Epithelial cell of esophagus (primary cell): ENCODE measurements around the gene NRP2.

Experiments used
- DNase-seq: peaks from one replicate; pipeline ENCODE4 v3.0.0; 2010; ENCODE audit warnings: low read depth
- H3K4me3 ChIP-seq: 2 replicates; pipeline ENCODE4 v1.5.1; 2011; ENCODE audit warnings: mild to moderate bottlenecking, low read length, control low read depth
- TF ChIP-seq, protein P1 (sequence below): IDR thresholded peaks from 2 replicates; pipeline ENCODE4 v1.5.1; 2011; ENCODE audit warnings: low read depth, mild to moderate bottlenecking, low read length, control low read depth, inconsistent platforms; ENCODE audit not compliant: insufficient read depth; ENCODE audit errors: missing control alignments

The NRP2 gene

DNA sequence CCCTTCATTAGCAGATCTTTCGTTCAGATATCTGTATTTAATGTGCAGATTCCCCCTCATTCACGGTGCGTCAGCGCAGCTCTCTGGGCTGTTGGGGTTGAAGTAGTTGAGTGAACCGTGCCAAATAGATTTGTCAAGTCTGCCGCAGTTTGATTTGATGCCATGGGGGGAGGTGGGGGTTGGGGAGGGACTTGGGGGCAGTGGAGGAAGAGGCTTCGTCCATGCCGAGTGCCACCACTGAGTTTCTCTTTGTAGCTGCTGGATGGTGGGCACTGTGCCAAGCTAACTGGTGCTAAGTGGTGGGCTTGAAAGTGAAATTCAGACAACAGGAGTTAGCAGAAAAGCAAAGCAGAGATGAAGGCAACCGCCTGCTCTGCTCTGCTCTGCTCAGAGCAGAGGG, 47.9 kb downstream of the NRP2 start:
- no peak overlapping the region for H3K4me3 ChIP-seq
- DNase-seq: no peak
- TF ChIP-seq, protein P1, sequence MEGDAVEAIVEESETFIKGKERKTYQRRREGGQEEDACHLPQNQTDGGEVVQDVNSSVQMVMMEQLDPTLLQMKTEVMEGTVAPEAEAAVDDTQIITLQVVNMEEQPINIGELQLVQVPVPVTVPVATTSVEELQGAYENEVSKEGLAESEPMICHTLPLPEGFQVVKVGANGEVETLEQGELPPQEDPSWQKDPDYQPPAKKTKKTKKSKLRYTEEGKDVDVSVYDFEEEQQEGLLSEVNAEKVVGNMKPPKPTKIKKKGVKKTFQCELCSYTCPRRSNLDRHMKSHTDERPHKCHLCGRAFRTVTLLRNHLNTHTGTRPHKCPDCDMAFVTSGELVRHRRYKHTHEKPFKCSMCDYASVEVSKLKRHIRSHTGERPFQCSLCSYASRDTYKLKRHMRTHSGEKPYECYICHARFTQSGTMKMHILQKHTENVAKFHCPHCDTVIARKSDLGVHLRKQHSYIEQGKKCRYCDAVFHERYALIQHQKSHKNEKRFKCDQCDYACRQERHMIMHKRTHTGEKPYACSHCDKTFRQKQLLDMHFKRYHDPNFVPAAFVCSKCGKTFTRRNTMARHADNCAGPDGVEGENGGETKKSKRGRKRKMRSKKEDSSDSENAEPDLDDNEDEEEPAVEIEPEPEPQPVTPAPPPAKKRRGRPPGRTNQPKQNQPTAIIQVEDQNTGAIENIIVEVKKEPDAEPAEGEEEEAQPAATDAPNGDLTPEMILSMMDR: no peak

DNA sequence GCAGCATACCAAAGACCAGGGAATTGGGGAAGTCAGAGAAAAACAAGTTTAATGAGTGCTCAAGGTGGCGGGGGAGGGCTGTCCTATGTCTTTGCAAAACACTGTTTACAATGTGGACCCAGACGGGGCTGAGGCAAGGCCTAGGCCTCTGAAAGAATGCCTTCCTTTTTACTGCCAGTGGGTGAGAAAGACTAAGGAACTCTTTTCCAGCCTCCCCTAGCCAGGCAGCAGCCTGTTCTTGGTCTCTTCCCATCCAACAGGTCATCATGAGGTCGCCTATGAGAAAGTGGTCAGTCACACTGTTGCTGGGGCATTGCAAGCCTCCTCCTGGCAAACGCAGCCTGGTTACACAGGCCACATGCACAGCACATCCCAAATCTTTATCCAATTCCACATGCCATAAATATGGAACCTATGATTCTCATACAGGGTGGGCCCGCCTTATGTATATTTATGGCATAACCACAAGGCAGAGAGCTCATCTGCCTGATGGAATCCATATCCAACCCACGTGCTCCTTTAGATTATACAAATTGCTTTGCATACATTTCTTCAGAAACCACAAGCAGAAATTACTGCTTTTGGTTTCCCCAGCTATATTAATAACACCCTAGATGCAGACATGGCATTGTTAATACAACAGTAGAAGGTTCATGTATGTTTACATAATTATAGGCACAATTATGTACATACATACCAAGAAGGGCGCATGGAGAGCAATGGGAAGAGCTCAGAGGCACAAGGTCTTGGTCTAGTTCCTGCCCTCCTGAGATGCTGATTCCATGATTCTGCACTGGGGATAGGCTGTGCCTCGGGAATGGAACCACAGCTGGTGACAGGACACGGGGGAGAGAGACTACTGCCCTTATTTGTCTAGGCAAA, 48.6 kb downstream of the NRP2 start:
- TF ChIP-seq, protein P1: no peak
- H3K4me3 ChIP-seq: no peak overlapping the region
- no peak for DNase-seq

DNA sequence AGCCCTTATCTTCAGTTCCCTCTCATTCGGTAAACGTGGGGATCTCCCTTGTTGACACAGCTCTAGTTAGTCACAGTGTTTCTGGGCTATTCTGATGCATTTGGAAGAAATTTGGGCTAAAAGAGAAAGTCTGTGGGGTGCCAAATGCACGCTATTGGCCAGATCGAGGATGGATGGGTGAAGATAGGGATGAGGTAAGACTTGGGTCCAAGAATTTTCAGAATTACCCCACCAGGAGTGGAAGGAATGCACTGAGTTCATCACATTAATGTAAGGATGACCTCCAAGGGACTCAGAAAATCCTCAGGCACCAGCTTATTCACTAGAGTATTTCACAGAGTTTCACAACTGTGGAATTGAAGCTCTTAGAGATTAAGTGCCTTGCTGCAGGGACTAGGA, 49.3 kb downstream of the NRP2 start:
- H3K4me3 ChIP-seq: no peak overlapping the region
- no peak for DNase-seq
- TF ChIP-seq, protein P1: no peak

DNA sequence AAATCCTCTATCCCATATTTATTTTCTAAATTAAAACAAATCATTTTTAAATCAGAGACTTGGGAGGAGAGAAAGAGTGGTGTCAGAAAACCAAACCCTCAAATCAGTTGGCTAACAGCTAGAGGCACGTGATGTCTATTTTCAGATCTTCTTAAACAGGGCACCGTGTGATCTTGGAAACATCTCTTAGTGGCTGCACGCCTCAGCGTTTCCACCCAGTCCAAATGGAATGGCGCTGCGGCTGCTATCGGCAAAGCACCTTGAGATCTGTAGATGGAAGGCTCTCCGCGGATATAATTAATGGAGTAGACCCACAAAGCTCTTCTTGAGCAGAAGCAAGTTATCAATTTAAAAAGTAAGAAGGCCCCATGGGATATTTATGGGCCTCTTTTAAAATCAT, 50.0 kb downstream of the NRP2 start:
- no peak for DNase-seq
- TF ChIP-seq, protein P1: no peak
- no peak overlapping the region for H3K4me3 ChIP-seq

DNA sequence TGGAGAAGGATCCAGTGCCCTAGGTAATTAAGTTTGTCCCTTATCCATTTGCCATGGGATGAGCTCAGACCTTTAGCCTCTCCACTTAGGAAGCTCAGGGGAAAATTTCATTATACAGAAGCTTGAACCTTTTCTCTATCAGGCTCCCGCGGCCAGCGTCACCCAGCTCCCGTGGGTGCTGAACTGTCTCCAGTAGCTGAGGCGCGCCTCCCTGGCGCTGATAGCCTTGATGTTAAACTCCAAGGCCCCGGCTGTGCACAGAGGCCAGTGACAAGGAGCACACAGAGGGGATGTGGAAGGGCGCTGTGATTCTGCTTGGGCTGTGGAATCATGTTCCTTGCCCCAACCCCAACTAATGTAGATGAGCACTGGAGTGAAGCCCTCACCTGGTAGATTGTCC, 50.8 kb downstream of the NRP2 start:
- no peak overlapping the region for H3K4me3 ChIP-seq
- no peak for DNase-seq
- TF ChIP-seq, protein P1: no peak

DNA sequence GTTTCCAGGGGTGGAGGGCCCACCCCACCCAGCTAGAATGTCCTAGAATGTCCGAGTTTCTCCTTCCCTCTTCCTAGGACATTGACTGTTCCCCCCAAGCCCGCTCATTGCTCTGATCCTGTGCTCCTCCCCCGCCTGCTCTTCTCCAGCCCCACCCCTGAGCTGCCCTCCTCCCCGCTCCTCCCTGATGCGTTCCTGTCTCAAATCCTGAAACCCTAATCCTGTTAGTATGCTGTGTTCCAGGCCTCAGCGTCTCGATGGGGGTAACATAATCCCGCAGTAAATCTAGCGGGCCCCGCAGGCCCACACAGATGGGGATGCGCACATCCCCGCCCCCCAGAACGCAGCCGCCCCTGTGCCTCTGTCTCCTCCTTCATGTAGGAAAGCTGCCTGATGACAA, 51.3 kb downstream of the NRP2 start:
- no peak overlapping the region for H3K4me3 ChIP-seq
- TF ChIP-seq, protein P1: no peak

More for the DNA sequence above, 51.3 kb downstream of the NRP2 start:
- no peak for DNase-seq
